ENCODE results near the gene SLC9A6.

Gene SLC9A6

DNA sequence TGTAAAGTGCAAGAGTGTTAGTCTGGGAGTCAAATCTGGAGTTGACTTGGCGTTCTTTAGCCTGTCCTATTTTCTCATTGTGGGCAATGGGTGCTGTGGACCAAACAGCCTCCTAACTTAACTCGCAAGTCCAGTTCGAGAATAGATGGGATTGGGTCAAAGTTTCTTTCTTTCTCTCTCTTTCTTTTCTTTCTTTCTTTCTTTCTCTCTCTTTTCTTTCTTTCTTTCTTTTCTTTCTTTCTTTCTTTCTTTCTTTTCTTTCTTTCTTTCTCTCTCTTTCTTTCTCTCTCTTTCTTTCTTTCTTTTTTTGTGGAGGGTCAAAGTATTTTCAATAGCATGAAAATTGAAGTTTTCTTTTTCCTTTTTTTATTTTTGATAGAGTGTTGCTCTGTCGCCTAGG, 3.0 kb downstream of the SLC9A6 start:
- Histone ChIP-seq H3K4me1 (ENCODE audit: insufficient read depth, poor library complexity, severe bottlenecking) (peaks cover 3% of the 10 kb centered on the region), H3K27ac (ENCODE audit: poor library complexity, severe bottlenecking) (no peak overlapping the region), H3K4me3 (ENCODE audit: severe bottlenecking) (no peak overlapping the region), H3K36me3 (ENCODE audit: low read depth) (no peaks in the 10 kb centered on the region), H3K27me3 (ENCODE audit: insufficient read depth, poor library complexity, severe bottlenecking) (no peaks in the 10 kb centered on the region), H3K9me3 (ENCODE audit: severe bottlenecking) (no peaks in the 10 kb centered on the region)
- DNase-seq (ENCODE audit: low spot score) (no peak), ATAC-seq (ENCODE audit: low read depth) (no peak)
- TF ChIP-seq, protein P1, sequence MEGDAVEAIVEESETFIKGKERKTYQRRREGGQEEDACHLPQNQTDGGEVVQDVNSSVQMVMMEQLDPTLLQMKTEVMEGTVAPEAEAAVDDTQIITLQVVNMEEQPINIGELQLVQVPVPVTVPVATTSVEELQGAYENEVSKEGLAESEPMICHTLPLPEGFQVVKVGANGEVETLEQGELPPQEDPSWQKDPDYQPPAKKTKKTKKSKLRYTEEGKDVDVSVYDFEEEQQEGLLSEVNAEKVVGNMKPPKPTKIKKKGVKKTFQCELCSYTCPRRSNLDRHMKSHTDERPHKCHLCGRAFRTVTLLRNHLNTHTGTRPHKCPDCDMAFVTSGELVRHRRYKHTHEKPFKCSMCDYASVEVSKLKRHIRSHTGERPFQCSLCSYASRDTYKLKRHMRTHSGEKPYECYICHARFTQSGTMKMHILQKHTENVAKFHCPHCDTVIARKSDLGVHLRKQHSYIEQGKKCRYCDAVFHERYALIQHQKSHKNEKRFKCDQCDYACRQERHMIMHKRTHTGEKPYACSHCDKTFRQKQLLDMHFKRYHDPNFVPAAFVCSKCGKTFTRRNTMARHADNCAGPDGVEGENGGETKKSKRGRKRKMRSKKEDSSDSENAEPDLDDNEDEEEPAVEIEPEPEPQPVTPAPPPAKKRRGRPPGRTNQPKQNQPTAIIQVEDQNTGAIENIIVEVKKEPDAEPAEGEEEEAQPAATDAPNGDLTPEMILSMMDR (IDR thresholded peaks at IDR 0.05; ENCODE audit: poor library complexity, severe bottlenecking): no peak

DNA sequence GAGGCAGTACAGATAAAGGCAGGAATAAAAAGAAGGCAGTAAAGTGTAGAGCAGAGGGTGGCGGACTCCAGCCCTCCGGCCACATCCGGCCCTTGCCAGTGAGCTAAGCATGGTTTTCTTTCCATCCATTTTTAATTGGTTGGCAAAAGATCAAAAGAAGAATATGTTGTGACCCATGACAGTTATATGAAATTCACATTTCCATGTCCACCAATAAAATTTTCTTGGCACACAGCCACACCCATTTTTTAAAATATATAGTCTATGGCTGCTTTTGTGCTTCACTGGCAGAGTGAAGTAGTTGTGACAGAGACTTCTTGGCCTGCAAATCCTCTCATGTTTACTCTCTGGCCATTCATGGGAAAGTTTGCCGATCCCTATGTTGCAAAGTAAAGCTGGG, 29.8 kb downstream of the SLC9A6 start:
- Histone ChIP-seq H3K4me3 (ENCODE audit: severe bottlenecking) (no peak overlapping the region), H3K27me3 (ENCODE audit: insufficient read depth, poor library complexity, severe bottlenecking) (no peaks in the 10 kb centered on the region), H3K9me3 (ENCODE audit: severe bottlenecking) (no peaks in the 10 kb centered on the region), H3K27ac (ENCODE audit: poor library complexity, severe bottlenecking) (no peak overlapping the region), H3K36me3 (ENCODE audit: low read depth) (no peaks in the 10 kb centered on the region; the same call in none of the 2 replicates), H3K4me1 (ENCODE audit: insufficient read depth, poor library complexity, severe bottlenecking) (no peaks in the 10 kb centered on the region)
- TF ChIP-seq, protein P1 (IDR thresholded peaks at IDR 0.05; ENCODE audit: poor library complexity, severe bottlenecking): no peak
- DNase-seq (ENCODE audit: low spot score): no peak
- ATAC-seq (ENCODE audit: low read depth): no peak

DNA sequence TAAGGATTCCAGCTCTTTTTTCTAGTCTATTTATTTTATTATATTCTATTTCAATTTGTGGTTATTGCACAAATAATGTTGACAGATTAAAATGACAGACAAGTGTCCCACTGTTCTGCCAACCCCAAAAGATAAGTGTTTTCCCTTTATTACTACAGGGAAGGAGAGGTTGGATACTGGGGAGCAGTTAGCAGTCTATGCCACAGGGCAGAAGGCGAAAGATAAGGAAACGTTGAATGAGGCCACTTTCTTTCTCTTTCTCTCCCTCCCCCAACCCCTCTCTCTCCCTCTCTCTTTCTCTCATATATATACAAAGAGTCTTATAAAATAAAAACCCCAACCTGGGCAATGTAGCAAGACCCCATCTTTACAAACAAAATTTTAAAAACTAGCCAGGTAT, 31.6 kb downstream of the SLC9A6 start:
- ATAC-seq (ENCODE audit: low read depth) (no peak), DNase-seq (ENCODE audit: low spot score) (no peak)
- H3K27me3 ChIP-seq (ENCODE audit: insufficient read depth, poor library complexity, severe bottlenecking): no peaks in the 10 kb centered on the region
- no peaks in the 10 kb centered on the region for H3K9me3 ChIP-seq (ENCODE audit: severe bottlenecking)
- H3K4me1 ChIP-seq (ENCODE audit: insufficient read depth, poor library complexity, severe bottlenecking): no peaks in the 10 kb centered on the region
- no peak overlapping the region for H3K27ac ChIP-seq (ENCODE audit: poor library complexity, severe bottlenecking)
- TF ChIP-seq, protein P1 (IDR thresholded peaks at IDR 0.05; ENCODE audit: poor library complexity, severe bottlenecking): no peak
- H3K36me3 ChIP-seq (ENCODE audit: low read depth): no peaks in the 10 kb centered on the region
- H3K4me3 ChIP-seq (ENCODE audit: severe bottlenecking): no peak overlapping the region

DNA sequence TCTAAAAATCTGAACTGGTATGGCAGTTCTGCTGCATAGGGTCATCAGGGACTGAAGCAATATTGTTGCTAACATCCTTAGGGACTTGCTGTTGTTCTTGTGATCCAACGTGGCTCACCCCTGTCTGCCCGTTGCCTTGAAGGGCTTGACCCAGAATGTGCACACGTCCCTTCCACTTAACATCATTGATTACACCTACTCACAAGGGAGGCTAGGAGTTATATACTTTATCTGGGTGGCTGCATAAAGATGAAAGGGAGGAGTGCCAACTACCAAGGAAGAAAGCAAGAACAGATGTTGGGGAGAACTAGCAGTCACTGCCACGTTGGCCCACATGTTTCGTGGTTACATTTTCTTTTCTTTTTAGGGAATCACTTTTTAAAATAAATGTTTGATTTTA, 34.0 kb downstream of the SLC9A6 start:
- Histone ChIP-seq H3K36me3 (ENCODE audit: low read depth) (no peaks in the 10 kb centered on the region), H3K27me3 (ENCODE audit: insufficient read depth, poor library complexity, severe bottlenecking) (no peaks in the 10 kb centered on the region), H3K27ac (ENCODE audit: poor library complexity, severe bottlenecking) (no peak overlapping the region), H3K9me3 (ENCODE audit: severe bottlenecking) (no peaks in the 10 kb centered on the region), H3K4me1 (ENCODE audit: insufficient read depth, poor library complexity, severe bottlenecking) (no peaks in the 10 kb centered on the region), H3K4me3 (ENCODE audit: severe bottlenecking) (no peak overlapping the region)
- TF ChIP-seq, protein P1 (IDR thresholded peaks at IDR 0.05; ENCODE audit: poor library complexity, severe bottlenecking): no peak
- DNase-seq (ENCODE audit: low spot score) (no peak), ATAC-seq (ENCODE audit: low read depth) (no peak)

DNA sequence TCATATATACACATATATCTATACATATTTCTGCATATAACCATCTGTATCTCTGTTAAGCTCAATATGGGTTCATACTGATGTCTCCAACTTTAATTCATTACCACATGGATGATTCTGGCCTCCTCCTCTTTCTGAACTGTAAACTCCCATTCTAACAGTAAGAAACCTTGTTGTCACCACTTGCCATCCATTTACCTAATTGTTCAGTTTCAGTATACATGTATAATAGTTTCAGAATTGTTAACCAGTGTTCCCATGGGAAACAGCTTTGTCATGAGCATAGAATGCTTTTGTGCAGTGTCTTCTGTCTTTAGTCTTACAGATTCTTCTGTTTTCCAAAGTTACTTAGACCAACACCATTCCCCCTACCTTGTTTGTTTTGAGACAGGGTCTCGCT, 35.9 kb downstream of the SLC9A6 start:
- Histone ChIP-seq H3K27me3 (ENCODE audit: insufficient read depth, poor library complexity, severe bottlenecking) (no peaks in the 10 kb centered on the region), H3K27ac (ENCODE audit: poor library complexity, severe bottlenecking) (no peak overlapping the region), H3K36me3 (ENCODE audit: low read depth) (no peaks in the 10 kb centered on the region), H3K4me3 (ENCODE audit: severe bottlenecking) (no peak overlapping the region), H3K9me3 (ENCODE audit: severe bottlenecking) (no peaks in the 10 kb centered on the region), H3K4me1 (ENCODE audit: insufficient read depth, poor library complexity, severe bottlenecking) (no peaks in the 10 kb centered on the region)
- no peak for DNase-seq (ENCODE audit: low spot score)
- no peak for ATAC-seq (ENCODE audit: low read depth)
- TF ChIP-seq, protein P1 (IDR thresholded peaks at IDR 0.05; ENCODE audit: poor library complexity, severe bottlenecking): no peak
